ENCODE results near the gene RNF207.

DNA sequence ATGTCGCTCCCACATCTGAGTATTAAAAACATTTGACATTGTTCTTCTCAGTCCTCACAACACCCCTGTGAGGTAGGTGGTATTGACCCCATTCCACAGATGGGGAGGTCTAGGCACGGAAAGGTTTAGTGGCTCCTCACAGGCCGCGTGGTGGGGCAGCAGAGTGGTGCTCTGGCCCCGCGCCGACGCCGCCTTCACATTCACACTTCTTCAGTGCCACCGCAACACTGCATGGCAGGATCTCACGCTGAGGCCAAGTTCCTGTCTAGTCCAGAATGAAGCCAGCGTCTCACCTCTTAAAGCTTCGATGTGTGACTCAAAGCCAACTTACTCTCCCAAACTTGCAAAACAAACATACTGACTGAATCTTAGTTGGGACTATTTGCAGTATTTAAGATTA, 17.7 kb downstream of the RNF207 start:
- TF ChIP-seq POLR2A (IDR thresholded peaks at IDR 0.05; ENCODE audit: low read length) (no peak), GATA1 (IDR thresholded peaks at IDR 0.05; ENCODE audit: low read depth, low read length) (no peak)
